Activated naive CD4-positive, alpha-beta T cell treated with Interleukin-2 at 50 U/mL for 16 hours (primary cell): ENCODE results near the gene RAB23.
A peak's percentile ranks its signal among the peaks of the same experiment; 100 is the strongest.

Experiments
- DNase-seq: peaks from one replicate; pipeline ENCODE4 v3.0.0-alpha.2; 2020

Gene RAB23

DNA sequence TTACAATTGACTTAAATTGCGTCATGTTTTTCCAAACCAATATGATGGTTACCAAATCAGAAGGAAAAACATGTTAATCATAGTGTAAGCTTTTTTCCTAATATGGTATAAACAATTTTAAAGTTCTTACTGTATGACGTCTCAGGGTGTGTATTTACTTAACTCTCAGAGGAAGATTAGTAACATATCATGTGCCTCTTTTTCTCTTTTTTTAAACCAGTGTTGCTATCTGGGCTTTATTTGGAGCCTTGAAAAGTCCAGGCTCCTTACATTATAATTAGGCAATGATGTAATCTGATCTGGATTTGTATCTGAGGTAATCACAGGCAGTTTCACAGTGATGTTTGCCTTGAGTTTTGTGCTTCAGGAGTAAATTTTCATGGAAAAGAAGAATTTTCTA, 20.4 kb upstream of the RAB23 start:
- DNase-seq = no peak

DNA sequence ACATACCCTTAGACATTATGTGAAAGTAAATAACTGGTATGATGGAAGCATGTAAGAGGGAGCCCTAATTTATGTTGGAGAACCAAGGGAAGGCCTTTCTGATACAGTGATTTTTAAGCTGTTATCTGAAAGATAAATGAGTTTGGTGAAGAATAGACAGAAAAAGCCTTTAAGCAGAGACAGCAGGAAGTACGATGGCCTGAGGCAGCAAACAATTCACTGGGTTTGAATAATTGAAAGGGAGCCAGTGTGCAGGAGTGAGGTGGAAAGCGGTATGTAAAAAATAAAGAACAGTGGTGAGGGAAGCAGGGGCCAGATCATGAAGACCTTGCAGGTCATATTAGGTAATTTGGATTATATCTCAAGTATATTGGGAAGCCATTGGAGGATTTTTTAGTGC, 4.1 kb upstream of the RAB23 start:
- DNase-seq = no peak

DNA sequence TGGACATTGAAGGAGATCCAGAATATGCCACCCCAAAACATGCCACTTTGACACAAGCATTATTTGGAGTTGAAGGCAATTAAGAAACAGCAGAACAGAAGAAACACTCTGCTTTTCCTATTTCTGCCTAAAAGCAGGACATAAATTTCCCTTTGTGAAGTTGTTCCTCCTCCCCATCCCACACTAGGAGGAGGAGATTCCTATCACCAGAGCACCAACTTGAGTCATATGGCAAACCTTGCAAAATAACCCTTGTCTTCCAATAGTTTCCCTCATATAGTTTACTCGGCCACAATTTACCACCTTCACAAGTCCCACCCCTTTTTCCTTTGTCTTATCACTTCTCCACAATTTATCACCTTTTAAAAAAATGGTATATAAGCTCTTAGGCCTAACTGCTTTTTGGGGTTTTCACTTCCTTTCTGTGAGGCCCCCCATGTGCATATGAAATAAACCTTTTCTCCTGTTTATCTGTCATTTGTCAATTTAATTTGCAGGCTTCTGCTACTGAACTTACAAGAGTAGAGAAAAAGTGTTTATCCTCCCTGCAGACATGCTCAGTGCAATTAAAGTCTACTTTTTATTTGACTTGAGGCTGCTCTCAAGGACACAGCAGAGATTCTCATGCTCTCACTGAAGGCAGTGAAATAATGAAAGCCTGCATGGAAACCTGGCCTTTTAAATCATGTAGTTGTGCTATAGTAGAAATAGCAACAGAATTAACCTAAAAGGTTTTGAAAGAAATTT, 2.8 kb upstream of the RAB23 start:
- no peak for DNase-seq

DNA sequence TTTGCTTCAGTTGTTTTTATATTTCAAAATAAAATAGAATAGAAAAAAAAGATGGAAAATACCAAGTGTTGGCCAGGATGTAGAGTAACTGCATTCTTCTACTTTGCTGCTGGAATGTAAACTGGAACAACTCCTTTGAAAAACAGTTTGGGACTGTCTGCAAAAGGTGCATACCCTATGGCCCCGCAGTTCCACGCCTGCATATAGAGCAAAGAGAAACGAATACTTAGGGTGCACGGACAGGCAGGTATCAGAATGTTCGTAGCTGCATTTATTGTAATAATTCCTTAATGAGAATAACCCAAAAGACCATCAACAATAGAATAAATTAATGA, 603 bp upstream of the RAB23 start:
- DNase-seq = no peak

DNA sequence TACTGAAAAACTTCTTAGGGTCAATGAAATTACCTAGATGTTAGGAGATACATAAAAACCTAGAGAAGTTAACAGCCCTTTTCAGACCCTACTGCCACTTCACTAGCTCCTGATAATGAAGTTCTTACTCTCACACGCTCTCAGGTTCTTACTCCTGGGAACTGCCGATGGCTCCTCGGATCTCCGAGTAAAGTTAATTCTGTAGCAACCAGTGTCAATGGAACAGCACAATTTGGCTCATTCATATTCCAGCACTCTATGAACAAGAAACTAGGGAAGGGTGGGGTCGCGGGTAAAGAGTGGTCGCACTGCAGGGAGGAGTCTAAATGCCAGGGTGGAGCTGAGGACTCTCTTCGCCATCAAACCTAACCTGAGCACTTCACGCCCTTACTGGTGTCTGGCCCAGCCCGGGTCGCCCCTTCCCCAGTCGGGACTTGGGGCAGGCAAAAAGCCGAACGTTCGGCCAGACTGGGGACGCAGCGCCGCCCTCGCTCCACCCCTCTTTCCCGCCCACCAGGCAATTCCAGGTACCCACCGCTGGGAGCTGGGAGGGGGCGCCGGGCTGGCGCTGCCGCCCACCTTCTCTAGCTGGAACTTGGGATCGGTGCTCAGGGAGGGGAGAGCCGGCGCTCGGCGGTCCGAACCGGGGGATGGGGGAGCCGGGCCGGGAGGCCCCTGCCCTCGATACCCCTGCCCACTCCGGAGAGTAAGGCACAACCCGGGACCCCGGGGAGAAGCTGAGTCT, 744 bp downstream of the RAB23 start:
- DNase-seq = peak; percentile 46

DNA sequence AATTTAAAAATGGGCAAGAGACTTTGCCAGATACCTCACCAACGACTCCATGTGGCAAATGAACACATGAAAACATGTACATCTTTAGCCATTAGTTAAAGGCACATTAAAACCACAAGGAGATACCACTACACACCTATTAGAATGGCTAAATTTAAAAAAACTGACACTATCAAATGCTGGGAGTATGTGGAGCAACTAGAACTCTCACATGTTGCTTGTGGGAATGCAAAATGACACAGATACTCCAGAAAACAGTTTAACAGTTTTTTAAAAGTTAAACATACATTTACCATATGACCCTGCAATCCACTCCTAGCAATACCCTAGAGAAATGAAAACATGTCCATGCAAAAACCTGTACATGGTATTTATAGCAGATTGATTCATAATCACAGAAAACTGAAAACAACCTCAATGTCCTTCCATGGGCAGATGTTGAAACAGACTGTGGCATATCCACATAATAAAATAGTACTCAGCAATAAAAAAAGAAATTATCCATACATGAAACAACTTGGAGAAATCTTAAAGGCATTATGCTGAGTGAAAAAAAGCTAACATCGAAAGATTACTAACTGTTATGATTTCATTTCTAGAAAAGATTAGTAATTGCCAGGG, 1.9 kb downstream of the RAB23 start:
- no peak for DNase-seq

DNA sequence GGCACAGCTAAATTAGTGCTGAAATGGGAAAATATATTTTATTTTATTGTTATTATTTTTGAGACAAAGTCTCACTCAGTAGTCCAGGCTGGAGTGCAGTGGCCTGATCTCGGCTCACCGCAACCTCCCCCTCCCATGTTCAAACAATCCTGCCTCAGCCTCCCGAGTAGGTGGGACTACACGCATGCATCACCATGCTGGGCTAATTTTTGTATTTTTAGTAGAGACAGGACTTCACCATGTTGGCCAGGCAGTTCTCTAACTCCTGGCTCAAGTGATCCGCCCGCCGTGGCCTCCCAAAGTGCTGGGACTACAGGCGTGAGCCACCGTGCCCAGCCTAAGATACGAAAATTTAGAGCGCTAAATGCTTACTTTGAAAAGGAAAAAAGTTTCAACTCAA, 4.8 kb downstream of the RAB23 start:
- no peak for DNase-seq

DNA sequence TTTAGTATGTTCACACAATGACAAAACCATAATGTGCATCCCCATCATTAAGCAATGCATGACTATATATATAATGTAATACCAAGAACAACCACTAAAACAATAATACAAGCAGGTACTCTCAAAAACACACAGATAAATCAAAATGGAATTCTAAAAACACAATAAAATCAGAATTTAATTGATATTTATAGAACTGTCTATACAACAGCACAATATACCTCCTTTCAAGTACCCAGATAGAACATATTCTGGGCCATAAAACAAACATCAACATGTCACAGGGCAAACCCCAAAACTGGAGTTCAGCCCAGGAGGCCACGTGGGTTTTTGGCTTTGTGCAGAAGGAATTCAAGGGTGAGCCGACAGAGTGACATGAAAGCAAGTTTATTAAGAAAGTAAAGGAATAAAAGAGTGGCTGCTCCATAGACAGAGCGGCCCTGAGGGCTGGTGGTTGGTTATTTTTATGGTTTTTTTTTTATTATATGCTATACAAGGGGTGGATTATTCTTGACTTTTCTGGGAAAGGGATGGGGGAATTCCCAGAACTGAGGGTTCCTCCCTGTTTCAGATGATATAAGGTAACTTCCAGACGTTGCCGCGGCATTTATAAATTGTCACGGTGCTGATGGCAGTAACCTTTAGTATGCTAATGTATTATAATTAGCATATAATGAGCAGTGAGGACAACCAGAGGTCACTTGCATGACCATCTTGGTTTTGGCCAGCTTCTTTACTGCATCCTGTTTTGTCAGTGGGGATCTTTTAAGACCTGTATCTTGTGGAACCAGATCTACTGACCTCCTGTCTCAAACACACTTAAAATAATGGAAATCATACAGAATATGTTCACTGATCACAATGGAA, 5.6 kb downstream of the RAB23 start:
- no peak for DNase-seq

DNA sequence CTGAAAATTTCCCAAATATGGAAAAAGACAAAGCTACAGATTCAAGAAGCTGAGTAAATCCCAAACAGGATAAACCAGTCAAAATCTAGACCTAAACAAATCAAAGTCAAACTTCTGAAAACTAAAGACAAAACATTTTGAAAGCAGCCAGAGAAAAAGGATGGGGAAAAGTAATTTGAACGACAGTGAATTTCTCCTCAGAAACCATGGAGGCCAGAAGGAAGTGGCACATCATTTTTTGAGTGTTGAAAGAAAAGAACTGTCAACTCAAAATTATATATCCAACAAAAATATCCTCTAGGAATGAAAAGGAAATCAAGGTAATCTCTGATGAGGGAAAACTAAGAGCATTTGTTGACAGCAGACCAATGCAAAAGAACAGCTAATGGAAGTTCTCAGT, 6.8 kb downstream of the RAB23 start:
- DNase-seq = no peak

DNA sequence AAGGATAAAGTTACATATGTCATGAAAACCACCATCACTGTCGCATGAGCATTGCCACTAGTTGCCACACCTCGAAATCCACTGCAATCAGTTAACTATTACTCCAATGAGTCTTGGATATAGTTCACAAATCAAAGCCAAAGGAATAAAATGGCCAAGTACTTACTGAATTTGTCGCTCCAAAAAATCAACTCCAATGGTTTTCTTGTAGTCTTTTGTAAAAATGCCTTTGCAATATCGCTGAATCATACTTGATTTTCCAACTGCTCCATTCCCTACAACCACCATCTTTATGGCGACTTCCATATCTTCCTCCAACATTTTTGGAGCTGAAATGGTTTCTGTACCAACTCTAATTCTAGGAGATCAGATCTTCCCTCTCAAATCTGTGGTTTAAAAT, 12.0 kb downstream of the RAB23 start:
- DNase-seq = no peak

DNA sequence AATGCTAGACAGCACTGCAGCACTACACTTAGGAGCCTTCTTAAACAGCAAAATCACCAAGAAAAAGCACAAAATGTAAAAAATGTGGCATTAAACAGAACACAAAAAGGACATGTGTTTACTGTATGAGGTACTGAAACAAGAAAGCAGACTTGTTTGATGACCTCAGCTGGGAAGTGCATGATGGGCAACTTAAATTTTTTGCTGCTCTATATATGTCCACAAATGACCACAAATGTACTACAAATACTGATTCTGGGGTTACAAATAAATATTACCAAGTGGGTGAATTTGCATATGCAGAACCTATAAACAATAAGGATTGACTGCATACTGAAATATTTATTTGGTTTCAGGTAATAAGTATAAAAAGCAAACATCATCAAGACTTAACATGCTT, 13.1 kb downstream of the RAB23 start:
- no peak for DNase-seq

DNA sequence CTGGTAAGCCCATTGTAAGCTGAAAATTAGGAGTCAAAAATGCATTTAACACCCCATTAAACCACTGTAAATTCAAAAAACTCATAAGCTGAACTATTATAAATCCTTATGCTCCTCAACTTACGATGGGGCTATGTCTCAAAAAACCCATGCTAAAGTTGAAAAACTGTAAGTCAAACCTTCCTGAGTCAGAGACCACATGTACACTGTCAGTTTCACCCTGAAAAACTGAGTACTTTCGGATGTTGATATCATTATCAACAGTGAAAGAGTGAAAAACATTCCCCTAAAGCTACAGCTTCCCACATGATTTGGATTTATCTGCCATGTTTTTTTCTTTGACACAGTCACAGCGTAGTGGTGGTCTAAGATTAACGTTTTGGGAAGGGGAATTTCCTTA, 14.2 kb downstream of the RAB23 start:
- DNase-seq = no peak

DNA sequence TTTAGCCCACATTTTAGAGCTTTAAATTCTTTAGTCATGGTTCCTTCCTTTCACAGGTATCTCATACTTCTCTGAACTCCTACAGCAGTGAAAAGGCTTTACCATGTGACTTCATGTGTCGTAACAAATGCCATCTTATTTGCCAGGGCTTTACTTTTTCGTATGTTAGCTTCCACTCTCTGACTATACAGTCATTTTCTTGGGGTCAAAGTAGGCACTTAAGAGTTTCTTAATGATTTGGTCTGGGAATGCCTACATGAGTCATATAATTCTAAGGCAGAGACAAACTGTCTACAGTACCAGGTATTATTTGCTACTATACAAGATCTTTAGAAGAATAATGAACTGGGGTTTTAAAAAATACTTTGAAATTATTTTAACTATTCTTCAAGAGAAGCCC, 15.0 kb downstream of the RAB23 start:
- DNase-seq = no peak

DNA sequence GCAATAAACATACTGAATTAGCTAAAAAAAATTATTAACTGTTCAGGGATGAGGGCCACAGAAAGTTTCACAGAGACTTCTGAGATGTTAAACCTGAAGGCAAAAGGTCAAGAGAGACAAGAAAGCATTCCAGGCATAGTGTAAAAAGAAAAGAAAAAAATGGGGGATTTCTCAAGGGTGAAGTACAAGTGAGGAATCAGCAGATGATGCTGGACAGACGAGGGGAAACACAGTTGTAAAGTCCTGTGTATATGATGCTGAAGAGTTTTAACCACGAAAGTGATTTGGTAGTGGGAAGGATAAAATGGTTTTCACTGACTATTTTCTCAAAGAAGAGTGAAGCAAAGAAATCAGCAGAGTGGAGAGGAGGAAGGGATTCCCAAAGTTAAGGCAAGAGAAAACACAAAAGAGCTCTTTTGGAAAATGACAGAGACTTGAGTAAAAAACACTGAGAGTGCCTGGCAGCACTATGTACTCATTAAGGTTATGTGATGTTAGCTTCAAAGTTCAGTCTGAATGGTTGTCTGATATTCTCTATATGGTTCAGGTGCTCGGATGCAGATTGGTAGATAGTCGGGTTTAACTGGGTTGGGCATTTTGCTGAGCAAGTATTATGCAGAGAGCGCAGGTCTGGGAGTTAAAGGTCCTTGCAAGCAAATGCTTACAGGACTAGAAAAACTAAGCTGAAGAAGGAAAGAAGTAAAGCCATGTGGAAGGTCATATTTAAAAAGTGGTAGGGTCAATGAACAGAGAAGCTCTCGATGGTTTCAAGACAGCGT, 16.4 kb downstream of the RAB23 start:
- no peak for DNase-seq

DNA sequence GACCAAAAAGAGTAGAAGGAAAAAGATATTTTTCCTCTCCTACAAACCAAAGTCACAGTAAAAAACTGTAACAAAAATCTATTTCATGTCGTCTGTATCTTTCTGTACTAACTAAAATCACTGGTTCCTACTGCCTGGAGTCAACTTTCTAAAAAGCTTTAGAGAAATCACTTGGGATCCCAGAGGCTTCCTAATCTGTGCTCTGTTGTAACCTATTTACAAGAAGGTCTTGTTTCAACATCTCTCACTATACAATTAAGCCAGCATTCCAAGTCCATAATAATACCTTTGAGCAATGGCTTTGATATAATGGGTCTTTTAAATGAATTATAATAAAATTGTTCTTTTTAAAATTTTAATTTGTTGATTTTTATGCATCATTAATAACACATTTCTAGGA, 20.4 kb downstream of the RAB23 start:
- DNase-seq = no peak

DNA sequence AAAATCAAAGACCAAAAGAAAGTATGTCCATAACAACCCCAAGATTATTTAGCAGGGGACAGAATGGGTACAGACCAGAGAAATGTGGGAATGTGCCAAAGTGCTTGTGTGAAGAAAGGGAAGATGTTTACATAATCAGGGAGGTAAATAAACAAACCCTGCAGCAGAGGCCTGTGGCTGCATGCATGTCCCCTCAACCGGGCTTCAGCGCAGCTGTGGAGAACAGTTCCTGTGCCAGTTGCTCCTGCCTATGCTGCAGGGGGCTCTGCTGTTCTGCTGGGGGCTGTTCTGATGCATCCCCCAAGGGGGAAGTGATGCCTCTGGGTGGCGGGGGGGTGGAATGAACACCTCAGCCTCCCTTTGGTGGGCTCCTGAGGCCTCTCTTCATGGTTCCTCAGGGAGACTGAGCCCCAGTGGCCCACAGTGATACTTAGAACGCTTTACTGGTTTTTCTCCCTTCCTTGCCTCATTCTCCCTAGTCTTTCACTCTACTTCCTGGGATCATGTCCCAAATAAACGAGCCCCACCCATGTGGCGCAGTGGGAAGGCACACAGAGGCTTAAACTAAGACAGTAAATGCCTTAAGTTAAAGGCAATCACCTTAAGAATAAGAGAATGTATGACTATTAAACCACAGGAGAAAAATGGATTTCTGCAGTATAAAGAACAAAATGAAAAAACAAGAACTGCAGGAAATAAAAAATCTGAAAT, 23.0 kb downstream of the RAB23 start:
- DNase-seq = no peak

DNA sequence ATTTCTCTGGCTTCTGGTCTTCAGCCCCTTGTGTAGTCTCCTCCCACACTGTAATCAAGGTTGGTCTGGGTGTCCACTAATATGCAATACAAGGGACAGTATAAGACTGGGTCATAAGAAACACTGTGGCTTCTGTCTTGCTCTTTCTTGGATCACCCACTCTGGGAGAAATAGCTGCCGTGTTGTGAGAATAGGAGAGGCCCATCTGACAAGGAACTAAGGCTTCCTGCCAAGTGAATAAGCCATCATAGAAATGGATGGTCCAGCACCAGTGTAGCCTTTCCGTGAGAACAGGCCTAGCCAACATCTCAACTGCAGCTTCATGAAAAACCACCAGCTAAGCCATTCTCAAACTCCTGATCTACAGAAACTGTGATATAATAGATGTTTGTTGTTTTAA, 26.6 kb downstream of the RAB23 start:
- no peak for DNase-seq

DNA sequence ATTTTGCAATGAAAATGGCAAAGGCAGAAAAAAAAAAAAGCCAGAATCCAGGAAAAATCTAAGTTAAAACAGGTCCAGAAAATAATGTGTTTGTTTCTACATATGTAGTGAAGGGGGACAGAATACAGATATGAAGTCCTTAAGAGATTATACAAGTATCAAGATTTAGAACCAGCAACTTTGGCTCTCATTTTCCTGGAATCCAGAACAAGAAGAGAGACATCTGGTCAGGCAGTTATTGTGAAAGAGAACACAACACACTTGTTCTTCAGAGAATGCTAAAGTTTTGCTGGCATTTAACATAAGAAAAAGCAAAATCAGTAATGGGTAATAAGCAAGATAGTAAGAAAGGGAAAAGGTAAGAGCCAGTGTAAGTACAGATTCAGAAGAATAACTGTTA, 28.9 kb downstream of the RAB23 start:
- no peak for DNase-seq

DNA sequence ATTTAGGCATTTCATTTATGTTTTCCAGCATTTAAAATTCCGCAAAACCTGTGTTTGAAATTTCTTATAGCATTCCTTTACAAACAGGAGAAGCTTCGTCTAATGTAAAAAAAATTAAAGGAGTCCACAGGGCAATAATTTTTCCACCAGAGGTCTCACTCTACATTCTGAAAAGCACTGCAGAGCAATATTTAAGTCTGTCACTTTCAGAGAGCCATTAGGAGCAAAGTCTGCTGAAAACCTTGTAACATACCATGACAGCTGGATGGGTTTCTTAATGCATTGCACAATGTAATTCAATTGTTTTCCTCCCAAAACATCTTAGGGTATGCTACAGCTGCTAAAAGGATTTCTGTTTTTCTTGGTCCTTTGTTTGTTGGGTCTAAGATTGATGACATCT, 32.0 kb downstream of the RAB23 start:
- no peak for DNase-seq

DNA sequence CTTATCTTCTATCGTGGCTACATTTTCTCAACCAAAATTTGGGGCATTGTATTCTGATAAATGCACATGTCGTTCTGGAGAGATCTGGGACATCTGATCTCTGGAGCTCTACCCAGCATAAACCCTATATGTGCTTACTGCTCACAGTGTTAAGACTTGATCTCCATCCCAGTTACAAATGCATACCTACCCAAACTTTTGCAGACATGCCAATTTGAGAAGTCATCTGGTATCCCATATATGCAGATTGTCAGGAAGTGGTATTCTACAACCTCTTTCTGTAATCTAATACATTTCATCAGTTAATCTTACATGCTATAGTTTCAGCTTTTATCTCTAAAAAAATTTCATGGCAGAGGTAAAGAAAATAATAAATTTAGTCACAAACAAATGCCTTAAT, 38.8 kb downstream of the RAB23 start:
- no peak for DNase-seq

DNA sequence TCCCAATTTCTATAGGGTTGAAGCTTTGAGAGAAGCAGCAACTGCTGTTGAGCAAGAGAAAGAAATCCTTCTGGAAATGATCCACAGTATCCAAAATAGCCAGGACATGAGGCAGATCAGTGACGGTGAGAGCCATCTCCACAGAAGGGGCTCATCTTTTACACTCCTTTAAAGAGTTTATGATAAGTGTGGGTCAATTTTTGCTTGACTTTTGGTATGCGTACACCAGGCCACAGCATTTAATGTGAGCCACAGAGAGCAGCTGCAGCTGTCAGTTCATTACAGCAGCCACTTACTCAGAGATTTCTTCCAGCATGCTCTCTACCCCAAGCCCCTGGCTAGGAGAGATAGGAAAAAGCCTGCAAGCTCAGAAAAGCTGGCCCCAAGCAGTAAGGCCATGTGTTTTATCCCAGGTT, 40.1 kb downstream of the RAB23 start:
- DNase-seq = no peak

DNA sequence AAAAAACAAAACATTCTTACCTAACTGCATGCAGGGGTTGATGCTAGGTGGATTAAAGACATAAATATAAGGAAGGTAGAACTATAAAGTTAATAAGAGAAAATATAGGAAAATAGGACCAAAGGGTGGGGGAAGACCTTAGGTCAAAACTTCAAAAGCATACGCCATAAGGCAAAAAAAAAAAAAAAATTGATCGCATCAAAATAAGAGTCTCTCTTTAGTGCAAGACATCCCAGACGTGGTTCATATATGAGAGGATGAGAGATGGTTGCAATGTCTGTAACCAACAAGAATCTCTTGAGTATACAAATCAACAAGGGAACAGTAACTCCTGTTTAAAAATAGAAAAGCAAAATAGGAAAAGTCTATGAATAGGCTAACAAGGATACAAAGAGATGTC, 41.5 kb downstream of the RAB23 start:
- no peak for DNase-seq
